WERI-Rb-1 (cell line): ENCODE data around the gene SLCO2A1.

Source experiments
- DNase-seq: peaks from one replicate; pipeline ENCODE4 v3.0.0-alpha.2; 2020
- H3K27ac ChIP-seq: fragments of 250-450 bp; sonication (Bioruptor Pico); 2 replicates; pipeline ENCODE4 v1.5.1; 2020; ENCODE audit warnings: mild to moderate bottlenecking, moderate library complexity
- H3K27me3 ChIP-seq: fragments of 250-450 bp; sonication (Bioruptor Pico); 2 replicates; pipeline ENCODE4 v1.5.1; 2021; ENCODE audit warnings: mild to moderate bottlenecking, low read depth, moderate library complexity; ENCODE audit not compliant: insufficient read depth, severe bottlenecking
- H3K36me3 ChIP-seq: fragments of 250-450 bp; sonication (Bioruptor Pico); 2 replicates; pipeline ENCODE4 v1.5.1; 2020; ENCODE audit warnings: mild to moderate bottlenecking, moderate library complexity
- H3K4me3 ChIP-seq: 2 replicates; pipeline ENCODE4 v1.5.1; 2011; ENCODE audit warnings: low read depth, mild to moderate bottlenecking, control low read depth, low read length
- H3K9me3 ChIP-seq: fragments of 250-450 bp; sonication (Bioruptor Pico); 2 replicates; pipeline ENCODE4 v1.5.1; 2021; ENCODE audit warnings: mild to moderate bottlenecking, moderate library complexity; ENCODE audit not compliant: severe bottlenecking
- TF ChIP-seq, protein P1 (sequence below): IDR thresholded peaks from 2 replicates; pipeline ENCODE4 v1.5.1; 2011; ENCODE audit warnings: low read depth, mild to moderate bottlenecking, control low read depth, inconsistent platforms, low read length

SLCO2A1 gene

DNA sequence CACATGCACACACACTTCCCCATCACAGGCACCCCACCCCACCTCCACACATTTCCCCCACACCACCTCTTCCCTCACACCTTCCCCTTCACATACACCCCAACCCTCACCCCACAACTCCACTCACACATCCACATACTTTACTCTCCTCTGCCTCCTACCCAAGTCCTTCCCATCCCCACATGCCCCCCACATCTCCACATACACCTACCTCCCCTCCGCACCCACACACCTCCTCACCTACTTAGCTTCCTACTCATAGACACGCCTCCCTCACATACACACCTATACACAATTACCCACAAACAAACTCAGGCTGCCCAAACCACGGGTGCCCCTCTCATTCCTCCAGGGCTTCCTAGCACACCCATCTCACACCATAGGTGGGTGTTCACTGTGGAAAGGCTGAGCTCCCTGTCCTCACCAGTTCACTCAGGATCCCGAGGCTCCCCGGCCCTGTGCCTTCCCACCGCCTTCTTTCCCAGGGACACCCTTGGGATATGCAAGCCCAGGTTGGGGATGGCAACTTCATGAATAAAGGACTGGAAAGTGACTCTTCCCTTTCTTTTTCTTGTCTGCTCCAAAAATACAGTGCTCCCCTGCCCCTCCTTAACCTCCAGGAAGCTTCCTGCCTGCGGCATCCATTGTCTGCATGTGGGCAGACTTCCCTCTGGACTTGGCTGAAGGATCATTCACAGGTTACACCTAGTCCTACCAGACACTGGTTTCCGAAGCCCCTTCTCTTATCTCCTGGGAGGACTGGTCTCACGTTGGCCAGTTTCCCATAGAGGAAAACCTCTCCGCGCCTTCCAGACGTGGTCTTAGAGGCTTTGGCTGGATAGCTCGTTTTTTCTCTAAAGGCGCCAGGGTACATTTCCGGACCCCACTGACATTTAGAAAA is 61.5 kb downstream of the SLCO2A1 start:
- TF ChIP-seq, protein P1, sequence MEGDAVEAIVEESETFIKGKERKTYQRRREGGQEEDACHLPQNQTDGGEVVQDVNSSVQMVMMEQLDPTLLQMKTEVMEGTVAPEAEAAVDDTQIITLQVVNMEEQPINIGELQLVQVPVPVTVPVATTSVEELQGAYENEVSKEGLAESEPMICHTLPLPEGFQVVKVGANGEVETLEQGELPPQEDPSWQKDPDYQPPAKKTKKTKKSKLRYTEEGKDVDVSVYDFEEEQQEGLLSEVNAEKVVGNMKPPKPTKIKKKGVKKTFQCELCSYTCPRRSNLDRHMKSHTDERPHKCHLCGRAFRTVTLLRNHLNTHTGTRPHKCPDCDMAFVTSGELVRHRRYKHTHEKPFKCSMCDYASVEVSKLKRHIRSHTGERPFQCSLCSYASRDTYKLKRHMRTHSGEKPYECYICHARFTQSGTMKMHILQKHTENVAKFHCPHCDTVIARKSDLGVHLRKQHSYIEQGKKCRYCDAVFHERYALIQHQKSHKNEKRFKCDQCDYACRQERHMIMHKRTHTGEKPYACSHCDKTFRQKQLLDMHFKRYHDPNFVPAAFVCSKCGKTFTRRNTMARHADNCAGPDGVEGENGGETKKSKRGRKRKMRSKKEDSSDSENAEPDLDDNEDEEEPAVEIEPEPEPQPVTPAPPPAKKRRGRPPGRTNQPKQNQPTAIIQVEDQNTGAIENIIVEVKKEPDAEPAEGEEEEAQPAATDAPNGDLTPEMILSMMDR = no peak
- Histone ChIP-seq H3K27ac (no peak overlapping the region), H3K4me3 (no peak overlapping the region), H3K9me3 (peaks cover 2% of the 10 kb centered on the region), H3K27me3 (no peaks in the 10 kb centered on the region), H3K36me3 (no peaks in the 10 kb centered on the region)
- DNase-seq = no peak

DNA sequence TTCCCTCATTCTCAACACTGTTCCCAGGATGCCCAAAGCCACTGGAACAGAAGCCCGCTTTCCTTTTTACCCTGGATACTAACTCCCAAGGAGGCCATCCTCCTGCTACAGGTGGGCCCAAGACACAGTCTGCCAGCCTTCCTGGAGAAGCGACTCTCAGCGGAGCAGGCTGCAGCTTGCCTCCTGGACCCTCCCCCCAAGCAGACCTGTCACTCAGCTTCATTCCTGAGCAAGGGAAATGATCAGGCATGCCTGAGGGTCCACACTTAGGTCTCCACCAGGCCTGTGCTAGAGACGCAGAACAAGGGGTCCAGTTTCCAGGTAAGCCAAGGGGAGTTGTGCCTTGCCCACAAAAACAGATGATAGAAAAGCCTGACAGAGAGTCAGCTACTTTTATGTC is 62.8 kb downstream of the SLCO2A1 start:
- no peaks in the 10 kb centered on the region for H3K27me3 ChIP-seq
- H3K4me3 ChIP-seq = no peak overlapping the region
- no peak for DNase-seq
- H3K9me3 ChIP-seq = no peaks in the 10 kb centered on the region
- no peak overlapping the region for H3K27ac ChIP-seq
- TF ChIP-seq, protein P1 = no peak
- H3K36me3 ChIP-seq = no peaks in the 10 kb centered on the region

DNA sequence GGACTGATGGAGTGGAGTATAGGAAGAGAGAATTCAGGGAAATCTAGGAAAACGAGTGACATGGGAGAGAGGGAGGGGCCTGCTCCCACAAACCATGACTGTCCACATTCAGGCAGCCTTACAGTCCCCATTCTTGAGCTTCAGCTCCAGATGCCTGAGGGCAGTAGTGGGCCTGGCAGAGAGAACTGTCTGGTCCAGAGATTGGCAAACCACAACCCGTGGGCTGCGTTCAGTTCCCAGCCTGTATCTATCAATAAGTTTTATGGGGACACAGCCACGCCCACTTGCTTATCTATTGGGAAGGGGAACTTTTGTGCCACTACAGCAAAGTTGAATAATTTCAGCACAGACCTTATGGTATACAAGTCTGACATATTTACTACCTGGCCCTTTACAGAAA is 63.8 kb downstream of the SLCO2A1 start:
- Histone ChIP-seq H3K4me3 (no peak overlapping the region), H3K9me3 (no peaks in the 10 kb centered on the region), H3K27me3 (no peaks in the 10 kb centered on the region), H3K36me3 (no peaks in the 10 kb centered on the region), H3K27ac (no peak overlapping the region)
- no peak for DNase-seq
- TF ChIP-seq, protein P1 = no peak

DNA sequence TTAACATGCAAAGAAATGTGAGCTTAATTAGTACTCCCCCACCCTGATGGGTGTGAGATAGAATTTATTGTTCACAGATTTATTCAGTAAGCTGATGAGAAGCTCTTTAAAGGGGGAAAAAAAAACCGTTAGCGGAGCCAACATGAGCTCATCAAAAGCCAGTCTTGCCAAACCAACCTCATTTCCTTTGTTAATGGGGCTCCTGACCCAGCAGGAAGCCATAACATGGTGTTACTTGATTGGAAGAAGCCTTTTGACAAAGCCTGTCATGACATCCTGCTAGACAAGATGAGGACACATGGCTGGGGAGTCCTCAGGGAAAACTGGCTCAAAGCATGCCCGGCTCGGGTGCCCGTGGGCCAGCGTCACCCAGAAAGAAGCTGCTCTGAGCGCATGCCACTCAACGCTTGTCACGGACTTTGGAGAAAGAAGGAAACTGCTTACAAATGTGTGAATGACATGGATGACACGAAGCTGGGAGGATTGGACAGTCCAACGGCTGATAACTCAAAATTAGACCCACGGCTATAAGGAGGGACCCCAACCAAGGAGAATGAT is 64.6 kb downstream of the SLCO2A1 start:
- no peak overlapping the region for H3K27ac ChIP-seq
- TF ChIP-seq, protein P1 = no peak
- H3K9me3 ChIP-seq = no peaks in the 10 kb centered on the region

DNA sequence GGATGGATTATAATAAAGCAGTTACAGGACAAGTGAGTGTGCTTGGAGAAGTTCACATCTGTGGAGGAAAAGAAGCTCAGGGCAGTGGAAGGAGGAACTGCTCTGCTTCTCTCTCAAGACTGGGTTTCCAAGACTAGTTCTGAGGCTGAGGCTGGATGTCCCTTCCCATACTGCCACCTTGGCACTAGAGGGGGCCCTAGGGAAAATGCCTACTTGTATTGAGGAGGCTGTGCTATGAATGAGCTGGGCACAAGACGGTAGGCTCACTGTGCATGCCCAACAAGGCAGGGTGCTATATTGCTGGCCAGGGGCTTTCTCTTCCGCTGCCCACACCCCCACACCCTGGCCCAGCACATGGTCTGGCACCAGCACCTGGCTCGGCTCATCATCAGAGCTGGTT is 65.2 kb downstream of the SLCO2A1 start:
- Histone ChIP-seq H3K9me3 (no peaks in the 10 kb centered on the region), H3K4me3 (no peak overlapping the region)
- DNase-seq = no peak

More for the DNA sequence above, 64.6 kb downstream of the SLCO2A1 start:
- no peak for DNase-seq
- no peak overlapping the region for H3K4me3 ChIP-seq
- no peaks in the 10 kb centered on the region for H3K36me3 ChIP-seq
- H3K27me3 ChIP-seq = no peaks in the 10 kb centered on the region

More for the DNA sequence above, 65.2 kb downstream of the SLCO2A1 start:
- Histone ChIP-seq H3K27ac (no peak overlapping the region), H3K27me3 (no peaks in the 10 kb centered on the region), H3K36me3 (no peaks in the 10 kb centered on the region)
- TF ChIP-seq, protein P1 = 0 out of 2 replicates have a peak, but pooled peaks have one; percentile 22
